Astrocyte of the hippocampus (primary cell): ENCODE data around the gene CAMSAP3.

Source experiments
- DNase-seq: peaks from one replicate; pipeline ENCODE4 v3.0.0; 2011; ENCODE audit warnings: low read depth, low spot score

CAMSAP3 gene

DNA sequence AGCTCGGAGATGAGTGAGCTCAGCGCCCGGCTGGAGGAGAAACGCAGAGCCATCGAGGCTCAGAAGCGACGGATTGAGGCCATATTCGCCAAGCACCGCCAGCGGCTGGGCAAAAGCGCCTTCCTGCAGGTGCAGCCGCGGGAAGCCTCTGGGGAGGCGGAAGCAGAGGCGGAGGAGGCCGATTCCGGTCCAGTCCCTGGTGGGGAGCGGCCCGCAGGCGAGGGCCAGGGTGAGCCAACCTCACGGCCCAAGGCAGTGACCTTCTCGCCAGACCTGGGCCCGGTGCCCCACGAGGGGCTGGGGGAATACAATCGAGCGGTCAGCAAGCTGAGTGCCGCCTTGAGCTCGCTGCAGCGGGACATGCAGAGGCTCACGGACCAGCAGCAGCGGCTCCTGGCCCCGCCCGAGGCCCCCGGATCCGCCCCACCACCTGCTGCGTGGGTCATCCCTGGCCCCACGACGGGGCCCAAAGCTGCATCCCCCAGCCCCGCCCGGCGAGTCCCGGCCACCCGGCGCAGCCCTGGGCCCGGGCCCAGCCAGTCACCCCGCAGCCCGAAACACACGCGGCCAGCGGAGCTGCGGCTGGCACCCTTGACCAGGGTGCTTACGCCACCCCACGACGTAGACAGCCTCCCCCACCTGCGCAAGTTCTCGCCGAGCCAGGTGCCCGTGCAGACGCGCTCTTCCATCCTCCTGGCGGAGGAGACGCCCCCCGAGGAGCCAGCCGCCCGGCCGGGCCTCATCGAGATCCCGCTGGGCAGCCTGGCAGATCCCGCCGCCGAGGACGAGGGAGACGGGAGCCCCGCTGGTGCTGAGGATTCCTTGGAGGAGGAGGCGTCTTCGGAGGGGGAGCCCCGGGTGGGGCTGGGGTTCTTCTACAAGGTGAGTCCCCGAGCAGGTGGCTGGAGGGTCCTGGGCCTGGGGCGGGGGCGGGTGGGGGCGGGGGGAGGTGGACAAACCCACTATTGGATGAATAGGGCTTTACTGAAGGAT lies 16.9 kb downstream of the CAMSAP3 start:
- DNase-seq: no peak

DNA sequence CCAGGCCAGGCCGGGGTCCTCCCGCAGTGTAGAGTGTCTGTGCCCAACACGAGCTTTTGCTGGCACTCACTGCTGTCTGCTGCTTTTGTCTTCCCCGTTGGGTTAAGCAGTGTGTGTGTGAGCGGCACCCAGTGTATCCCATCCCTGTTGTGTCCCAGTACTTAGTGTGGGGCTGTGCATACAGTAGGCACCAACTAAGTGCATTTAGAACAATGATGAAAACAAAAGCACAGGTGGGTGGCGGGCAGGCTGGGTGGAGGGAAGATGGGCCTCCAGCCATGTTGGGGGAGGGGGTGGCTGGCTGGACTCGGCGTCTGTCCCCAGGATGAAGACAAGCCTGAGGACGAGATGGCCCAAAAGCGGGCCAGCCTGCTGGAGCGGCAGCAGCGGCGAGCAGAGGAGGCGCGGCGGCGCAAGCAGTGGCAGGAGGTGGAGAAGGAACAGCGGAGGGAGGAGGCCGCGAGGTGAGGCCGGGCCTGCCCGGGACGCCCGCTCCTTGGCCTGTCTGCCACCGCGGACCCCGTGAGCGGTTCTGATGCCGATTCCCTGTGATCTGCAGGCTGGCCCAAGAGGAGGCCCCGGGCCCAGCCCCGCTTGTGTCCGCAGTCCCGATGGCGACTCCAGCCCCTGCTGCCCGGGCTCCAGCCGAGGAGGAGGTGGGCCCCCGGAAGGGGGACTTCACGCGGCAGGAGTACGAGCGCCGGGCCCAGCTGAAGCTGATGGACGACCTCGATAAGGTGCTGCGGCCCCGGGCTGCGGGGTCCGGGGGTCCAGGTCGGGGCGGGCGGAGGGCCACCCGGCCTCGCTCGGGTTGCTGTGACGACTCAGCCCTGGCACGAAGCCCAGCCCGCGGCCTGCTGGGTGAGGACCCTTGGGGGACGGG lies 19.4 kb downstream of the CAMSAP3 start:
- DNase-seq: no peak

DNA sequence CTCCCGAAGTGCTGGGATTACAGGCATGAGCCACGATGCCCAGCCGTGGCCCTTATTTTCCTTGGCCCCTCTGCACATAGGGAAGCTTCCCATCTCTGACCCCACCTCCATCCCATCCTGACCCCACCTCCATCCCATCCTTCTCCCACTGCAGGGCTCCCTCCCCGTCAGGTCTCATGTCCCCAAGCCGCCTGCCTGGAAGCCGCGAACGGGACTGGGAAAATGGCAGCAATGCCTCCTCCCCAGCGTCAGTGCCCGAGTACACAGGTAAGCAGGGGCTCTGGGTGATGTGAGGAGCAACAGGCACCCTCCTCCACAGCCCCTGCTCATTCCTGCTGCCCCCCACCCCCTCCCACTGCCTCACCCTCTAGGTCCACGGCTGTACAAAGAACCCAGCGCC lies 21.5 kb downstream of the CAMSAP3 start:
- DNase-seq: no peak

DNA sequence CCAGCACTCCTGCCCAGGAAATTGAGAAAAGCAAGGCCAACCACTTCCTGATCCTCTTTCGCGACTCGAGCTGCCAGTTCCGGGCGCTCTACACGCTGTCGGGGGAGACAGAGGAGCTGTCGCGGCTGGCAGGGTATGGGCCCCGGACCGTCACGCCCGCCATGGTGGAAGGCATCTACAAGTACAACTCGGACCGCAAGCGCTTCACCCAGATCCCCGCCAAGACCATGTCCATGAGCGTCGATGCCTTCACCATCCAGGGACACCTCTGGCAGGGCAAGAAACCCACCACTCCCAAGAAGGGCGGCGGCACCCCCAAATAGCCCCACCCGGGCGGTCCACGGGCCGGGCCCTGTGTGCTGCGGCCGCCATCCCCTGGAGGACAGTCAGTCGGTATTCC lies 22.1 kb downstream of the CAMSAP3 start:
- DNase-seq: no peak

DNA sequence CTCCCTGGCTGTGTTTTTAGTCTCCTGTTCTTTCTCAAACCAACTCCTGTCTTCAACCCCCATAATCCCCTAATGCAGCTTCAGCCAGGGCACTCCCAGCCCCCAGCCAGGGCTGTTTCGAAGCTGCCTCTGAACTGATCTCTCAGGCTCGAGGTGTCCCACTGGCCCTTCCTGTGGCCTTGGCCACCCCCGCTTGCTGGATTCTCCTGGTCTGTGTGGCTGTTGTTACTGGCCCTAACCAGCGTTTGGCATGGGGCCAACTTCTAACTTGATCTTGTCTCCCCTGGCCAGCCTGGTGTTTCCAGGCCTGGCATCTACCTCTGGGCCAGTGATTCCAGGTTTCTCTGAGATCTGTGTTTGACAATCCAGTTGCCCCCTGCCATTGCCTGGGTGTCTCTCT lies 22.7 kb downstream of the CAMSAP3 start:
- DNase-seq: no peak

DNA sequence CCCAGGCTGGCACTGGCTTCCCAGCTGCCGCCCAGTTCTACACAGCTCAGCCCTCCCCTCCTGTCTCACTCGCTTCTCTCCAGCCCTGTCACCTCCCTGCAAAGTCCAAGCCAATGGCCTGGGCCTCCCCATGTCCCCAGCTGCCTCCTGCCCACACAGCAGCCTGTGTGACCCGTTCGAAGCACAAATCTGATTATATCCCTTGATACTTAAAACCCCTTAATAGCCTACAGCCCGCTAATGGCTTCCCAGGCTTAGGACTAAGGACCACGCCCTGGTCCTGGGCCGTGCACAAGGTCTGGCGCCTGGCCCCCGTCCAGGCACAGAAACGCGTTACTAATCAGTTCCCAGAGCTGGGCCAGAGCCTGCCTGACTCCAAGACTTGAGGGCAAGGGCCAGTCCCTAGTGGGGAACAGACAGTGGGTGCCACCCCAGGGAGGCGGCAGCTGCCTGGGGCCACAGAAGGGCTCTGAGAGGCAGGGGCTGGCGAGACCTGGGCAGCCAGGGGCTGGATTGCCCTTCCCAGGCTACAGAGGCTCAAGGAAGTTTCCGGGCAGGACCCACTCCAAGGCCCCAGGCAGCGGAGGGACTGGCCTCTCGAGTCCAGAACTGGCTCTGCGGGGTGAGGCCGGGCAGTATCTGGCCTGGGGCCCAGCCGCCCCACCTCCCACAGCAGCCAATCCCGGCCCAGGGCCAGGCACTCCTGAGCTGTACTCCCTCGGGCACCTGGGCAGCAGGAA lies 23.3 kb downstream of the CAMSAP3 start:
- no peak for DNase-seq

DNA sequence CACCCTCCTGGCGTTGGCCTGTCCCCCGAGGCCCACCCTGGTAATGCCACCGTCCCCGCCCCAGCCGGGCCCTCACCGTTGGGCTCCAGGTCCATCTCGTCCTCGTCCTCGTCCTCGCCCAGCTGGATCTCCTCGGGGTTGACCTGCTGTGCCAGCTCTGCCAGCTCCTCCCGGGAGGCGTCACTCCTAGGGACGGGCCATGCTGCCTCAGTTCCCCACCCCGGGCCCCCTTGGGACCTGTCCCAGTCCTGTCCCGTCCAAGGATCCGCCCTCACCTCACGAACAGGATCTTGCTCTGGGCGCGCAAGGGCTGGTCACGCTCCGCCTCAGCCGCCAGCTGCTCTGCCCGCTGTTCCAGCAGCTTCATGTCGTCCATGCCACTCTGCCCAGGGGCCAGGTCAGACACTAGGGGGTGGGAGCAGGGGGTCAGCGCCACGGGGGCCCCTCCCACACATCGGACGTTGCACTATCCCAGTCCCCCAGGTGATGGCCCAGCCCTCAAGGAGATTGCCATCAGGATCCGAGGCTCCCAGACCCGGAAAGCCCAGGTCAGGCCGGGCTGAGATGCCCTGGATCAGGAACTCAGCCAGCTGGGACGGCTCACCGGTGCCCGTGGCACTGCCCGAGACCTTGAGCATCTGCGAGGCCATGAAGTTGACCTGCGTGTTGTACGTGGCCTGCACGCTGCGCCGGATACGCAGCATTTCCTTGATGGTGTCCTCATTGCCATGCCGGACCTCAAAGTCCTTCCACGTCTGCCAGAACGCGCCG lies 24.2 kb downstream of the CAMSAP3 start:
- no peak for DNase-seq

DNA sequence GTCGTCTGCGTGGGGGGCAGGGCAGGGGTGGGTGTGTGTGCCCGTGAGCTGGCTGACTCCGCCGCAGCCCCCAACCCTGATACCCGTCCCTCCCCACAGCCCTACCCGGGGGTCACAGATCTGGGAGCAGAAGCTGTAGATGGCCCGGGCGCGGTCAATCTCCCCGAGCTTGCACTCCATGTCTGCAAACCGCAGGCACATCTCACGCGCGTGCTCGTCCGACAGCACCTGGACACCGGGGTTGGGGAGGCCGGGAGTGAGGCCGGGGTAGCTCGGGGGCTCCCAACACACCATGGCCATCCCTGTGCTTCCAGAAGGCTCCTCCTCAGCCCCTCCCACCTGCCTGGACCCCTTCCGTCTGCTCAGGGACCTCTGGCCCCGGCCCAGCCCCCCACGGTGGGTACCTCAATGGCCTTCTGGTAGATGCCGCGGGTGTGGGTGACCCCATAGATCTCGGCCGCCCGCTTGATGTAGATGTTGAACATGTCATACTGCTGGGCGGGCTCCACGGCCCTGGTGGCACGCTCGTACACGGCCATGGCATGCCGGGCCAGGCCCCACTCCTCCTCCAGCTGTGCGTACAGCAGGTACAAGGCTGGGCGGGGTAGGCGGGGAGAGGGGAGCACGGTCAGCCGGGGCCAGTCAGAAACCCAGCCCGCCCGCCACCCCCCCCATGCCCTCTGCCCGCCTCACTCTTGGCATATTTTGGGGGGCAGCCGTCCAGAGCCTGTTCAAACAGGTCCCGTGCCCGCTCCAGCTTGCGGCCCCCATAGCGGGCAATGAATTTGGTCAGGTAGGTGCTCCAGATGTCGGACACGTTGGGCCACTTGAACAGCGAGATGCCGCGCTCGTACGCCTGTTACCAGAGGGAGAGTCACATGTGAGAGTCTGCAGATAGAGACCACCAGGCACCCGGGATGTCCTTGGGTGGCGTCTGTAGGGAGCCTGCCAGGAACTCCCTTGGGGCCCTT lies 25.1 kb downstream of the CAMSAP3 start:
- no peak for DNase-seq

DNA sequence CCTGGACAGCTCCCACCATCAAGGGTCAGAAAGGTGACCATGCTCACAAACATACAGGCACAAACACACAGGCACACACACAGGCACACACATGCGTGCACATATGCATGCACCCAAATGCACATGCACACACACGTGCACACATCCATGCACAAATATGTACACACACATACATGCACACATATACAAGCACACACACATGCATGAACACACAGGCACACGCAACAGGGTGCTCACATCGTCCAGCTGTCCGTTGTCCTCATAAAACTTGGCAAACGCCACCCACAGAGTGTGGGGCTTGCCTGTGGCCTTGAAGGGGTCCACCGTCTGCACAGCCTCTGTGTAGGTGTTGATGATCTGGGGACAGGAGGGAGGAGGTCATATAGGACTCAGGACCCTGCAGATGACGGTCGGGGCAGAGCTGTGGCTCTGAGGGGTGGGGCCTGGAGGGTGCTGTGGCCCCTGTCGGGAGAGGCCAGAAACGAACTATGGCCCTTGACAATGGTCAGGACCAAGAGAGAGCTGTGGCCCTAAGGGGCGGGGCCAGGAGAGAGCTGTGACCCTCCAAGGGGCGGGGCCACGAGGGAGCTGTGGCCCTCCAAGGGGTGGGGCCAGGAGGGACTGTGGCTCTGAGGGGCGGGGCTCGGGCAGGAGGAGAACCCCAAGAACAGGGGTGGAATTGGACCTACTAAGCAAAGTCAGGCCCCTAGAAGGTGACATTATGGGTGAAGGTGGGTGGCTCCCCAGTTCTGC lies 27.4 kb downstream of the CAMSAP3 start:
- DNase-seq: no peak

DNA sequence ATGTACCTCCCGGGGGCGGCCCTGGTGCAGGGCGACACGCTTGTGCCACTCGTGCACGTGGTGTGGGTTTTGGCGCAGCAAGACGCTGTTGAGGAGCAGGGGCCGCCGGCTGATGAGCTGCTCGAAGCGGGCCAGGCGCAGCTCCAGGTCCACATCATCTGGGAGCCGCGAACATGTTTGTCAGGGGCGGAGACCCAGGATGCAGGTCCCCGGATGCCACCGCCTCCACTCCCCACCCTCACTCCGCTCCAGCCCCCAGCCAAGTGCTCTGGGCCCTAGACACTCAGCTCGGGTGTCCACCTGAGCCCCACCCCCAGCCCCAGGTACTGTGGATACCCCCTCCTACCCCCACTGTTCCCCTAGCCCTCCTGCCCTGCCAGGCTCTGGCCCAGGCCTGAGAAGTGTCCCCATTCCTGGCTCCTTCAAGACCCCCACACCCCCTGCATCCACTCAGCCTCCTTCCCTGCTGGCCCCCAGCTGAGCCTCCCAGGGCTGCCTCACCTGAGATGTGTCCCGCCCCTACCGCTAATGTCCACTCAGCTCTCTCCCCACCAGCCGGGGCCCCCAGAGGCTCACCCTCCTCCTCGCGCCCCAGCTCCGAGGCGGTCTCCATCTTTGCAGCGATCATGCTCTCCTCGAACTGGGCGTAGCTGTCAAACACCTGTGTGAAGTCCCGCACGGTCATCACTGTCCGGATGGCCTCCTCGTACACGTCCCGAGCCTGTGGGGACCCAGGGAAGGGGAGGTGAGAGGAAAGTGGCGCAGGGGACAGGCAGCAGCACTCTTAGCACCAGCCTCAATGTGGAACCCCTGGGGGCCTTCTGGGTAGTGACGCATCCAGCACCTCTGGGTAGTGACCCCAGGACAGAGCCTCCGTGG lies 28.3 kb downstream of the CAMSAP3 start:
- no peak for DNase-seq

DNA sequence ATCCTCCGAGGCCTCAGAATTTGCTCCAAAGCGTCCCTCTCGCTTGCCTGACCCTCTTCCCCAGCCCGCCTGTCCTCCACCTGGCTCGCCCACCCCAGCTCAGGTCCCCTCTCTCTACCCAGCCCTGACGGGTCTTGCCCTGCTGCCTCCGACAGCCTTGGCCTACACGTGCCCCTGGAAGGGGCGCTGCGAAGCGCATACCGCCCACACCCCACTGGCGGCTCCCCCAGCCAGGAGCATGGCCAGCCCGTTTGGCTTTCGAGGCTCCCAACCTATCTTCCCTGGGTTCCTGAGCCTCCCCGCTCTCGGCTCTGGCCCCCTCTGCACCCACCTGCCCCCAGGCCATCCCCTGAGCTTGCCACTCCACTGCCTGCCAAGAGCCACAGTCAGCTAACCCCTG lies 29.1 kb downstream of the CAMSAP3 start:
- DNase-seq: no peak

DNA sequence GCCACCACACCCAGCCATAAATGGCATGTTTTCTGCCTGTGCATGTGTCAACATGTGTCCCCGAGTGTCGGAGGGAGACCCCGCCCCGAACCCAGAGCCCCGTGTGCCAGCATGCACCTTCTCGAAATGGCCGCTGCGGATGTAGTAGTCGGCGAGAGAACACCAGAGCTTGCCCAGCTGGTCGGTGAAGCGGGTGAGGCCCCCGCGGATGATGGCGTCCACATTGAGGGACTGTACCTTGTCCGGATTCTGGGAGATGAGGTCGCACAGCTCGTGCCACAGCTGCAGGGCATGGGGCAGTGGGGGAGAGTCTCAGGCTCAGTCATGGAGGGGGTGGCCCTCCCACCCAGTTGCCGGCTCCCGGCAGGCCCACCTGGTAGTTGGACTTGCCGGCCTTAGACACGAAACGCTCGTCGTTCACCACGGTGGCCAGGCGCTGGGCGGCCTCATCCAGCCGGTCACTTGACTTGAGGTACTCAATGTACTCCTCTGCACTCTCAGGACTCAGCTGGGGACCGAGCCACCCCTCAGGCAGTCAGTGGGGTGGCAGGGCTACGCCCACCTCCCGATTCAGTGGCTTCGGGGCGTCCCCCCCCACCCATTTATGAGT lies 30.2 kb downstream of the CAMSAP3 start:
- DNase-seq: no peak

DNA sequence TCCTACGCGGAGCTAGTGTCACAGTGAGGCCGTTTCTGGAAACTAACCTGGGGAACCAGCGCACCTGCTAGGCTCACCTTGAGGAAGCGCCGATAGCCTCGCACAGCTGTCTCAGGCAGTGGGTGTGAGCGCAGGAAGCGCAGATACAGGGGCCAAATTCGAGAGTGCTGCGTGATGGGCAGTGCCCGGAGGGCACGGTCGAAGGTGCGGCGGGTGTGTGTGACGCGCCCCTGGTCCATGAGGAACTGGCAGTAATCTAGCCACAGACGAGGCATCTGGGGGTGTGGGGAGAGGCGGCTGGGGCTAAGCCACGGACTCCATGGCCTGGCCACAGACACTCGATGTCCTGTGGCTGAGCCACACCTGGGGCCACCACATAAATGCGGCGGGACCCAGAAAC lies 31.5 kb downstream of the CAMSAP3 start:
- DNase-seq: no peak

DNA sequence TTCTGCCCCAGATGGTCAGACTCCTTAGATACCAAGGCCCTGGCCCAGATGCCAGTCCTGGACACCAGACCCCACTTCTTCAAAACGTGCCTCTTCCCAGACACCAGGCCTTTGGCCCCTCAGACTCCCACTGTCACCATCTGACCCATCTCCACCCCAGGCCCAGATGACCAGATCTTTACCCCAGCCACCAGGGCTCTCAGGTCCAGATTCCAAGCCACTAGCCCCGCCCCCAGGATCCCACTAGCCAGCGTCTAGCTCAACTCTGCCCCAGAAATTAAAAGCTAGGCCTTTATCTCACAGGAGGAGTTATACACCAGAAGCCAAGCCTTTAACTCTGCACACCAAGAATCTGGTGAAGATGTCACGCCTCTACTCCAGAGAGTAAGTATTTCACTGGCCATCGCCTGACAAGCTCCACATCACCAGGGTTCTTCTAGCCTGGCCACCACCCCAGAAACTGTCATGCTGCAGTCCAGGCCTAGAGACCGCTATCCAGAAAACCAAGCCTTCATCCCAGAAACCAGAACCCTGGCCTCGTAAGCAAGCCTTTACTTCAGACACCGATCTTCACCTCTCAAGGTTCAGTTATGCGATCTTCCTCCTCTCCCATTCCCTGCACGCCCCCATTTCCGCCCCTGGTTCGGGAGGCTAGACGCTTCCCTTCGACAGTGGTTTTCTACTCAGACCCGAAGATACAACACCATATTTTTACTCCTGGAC lies 33.1 kb downstream of the CAMSAP3 start:
- DNase-seq: no peak

DNA sequence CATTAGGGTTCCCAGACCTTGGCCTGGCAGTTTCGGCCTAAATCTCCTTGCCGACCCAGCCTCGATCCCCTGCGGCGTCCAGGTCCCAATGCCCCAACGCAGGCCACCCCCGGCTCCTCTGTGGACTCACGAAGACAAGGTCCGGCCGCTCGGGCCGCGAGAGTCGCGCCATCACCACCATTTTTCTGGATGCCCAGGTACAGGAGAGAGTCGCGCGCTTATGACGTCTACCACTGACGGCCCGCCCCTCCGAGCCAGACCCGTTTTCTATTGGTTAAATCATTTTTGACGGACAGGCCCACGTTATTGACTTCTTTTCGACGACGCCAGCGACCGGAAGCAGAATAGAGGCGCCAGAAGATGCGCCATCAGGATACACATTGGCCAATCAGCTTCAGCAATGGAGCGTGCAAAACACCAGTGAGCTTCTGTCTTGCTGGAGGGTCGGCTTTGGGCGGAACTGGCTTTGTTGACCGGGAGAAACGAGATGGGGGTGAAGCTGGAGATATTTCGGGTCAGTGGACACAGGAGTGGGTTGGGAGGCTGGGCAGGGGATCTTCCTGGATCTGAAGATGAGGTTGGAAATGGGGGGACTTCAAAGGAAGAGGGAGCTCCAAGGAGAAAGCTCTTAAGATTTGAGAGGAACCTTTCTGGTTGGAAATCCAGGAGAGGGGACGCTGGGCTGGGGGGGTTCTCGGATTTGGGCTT lies 33.8 kb downstream of the CAMSAP3 start, which contains the start of the genes PET100 and XAB2:
Gene PET100, plus strand, starts transcription at position 447 of the 708 bp plus-strand sequence. Its CDS starts 41 bp downstream, at position 488.
Gene XAB2, minus strand, starts transcription at position 199 of the 708 bp plus-strand sequence. Its CDS starts 18 bp downstream, at position 181.
- peak; percentile 99 for DNase-seq

DNA sequence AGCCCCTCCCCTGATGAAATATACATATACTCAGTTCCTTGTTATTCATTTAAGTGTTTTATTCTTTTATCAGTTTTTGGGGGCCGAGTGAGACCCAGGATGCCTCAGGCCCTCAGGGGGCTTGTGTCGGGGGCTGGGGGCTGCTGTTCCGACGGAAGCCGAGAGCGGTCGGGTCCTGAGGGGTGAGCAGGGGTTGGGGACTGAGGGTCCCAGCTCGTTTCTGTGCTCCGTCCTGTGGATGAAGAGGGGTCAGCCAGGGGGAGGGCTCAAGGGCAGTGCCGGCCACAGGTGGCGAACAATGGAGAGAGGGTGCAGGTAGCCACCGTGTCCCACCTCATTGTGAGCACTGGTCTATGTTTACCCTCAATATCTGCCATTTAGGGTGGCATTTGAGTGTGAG lies 35.9 kb downstream of the CAMSAP3 start:
- no peak for DNase-seq
